Skeletal muscle satellite cell (primary cell): Measurements from ENCODE around the gene ADAMTS14.

Experiments used
- H3K27me3 ChIP-seq: 2 replicates; pipeline ENCODE4 v1.7.0; 2013; ENCODE audit warnings: low read length; ENCODE audit not compliant: control insufficient read depth, insufficient read depth
- H3K36me3 ChIP-seq: 2 replicates; pipeline ENCODE4 v1.7.0; 2013; ENCODE audit warnings: mild to moderate bottlenecking, control low read depth, low read length; ENCODE audit not compliant: insufficient read depth
- H3K4me1 ChIP-seq: 2 replicates; pipeline ENCODE4 v1.7.0; 2013; ENCODE audit warnings: low read length; ENCODE audit not compliant: control insufficient read depth, insufficient read depth
- H3K4me2 ChIP-seq: 2 replicates; pipeline ENCODE4 v1.7.0; 2013; ENCODE audit warnings: mild to moderate bottlenecking, low read length
- H3K4me3 ChIP-seq: 2 replicates; pipeline ENCODE4 v1.7.0; 2013; ENCODE audit warnings: low read length
- H3K9ac ChIP-seq: 2 replicates; pipeline ENCODE4 v1.7.0; 2013; ENCODE audit warnings: mild to moderate bottlenecking, low read depth, low read length, moderate library complexity
- H3K9me3 ChIP-seq: replicated peaks from 2 replicates; pipeline ENCODE4 v1.7.0; 2013; ENCODE audit warnings: mild to moderate bottlenecking, control low read depth, low read length

Gene ADAMTS14

DNA sequence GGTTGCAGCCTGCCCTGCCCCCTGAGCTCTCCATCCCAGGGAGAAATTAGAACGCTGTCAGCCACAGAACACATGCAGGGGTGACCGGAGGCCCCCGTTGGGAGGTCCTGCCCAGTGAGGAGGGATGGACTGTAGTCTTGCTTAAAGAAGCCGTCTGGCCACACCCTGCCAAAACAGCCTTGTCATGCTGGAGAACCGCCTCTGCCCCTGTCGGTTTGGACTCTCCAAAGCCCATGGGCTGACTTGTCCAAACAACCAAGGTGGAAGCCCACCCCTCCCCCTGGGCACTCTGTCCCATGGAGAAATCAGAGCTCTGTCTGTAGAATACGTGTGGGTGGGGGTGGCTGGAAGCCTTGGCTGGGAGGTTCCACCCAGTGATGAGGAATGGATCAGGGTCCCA is 125.5 kb downstream of the ADAMTS14 start:
- H3K4me1 ChIP-seq = no peaks in the 10 kb centered on the region
- H3K27me3 ChIP-seq = peaks cover 63% of the 10 kb centered on the region

GRCh38 chr10:70799124-70799523 is 126.8 kb downstream of the ADAMTS14 start:
- H3K9ac ChIP-seq = no peak overlapping the region
- no peaks in the 10 kb centered on the region for H3K9me3 ChIP-seq
- no peak overlapping the region for H3K4me3 ChIP-seq
- peaks cover 51% of the 10 kb centered on the region for H3K27me3 ChIP-seq
- H3K4me1 ChIP-seq = no peaks in the 10 kb centered on the region
- H3K4me2 ChIP-seq = no peak overlapping the region
- H3K36me3 ChIP-seq = no peaks in the 10 kb centered on the region

More for the DNA sequence above, 125.5 kb downstream of the ADAMTS14 start:
- Histone ChIP-seq H3K9me3 (no peaks in the 10 kb centered on the region), H3K4me2 (no peak overlapping the region), H3K9ac (no peak overlapping the region), H3K36me3 (no peaks in the 10 kb centered on the region), H3K4me3 (no peak overlapping the region)

DNA sequence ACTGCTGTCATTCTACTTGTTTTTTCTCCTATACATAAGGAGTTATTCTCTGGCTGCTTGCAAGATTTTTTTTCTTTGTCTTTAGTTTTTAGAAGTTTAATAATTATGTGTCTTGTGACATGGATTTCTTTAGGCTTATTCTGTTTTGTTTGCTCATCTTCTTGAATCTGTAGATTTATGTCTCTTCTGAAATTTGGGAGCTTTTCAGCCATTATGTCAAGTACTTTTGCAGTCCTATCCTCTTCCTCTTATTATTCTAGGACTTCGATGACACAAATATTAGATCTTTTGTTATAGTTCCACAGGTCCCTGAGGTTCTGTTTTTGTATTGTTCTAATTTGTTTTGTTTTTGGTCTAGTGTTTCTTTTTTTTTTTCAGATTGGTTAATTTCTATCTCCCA is 129.5 kb downstream of the ADAMTS14 start:
- H3K27me3 ChIP-seq = peaks cover 39% of the 10 kb centered on the region
- no peak overlapping the region for H3K4me3 ChIP-seq
- H3K9me3 ChIP-seq = no peaks in the 10 kb centered on the region
- no peaks in the 10 kb centered on the region for H3K36me3 ChIP-seq
- no peak overlapping the region for H3K4me2 ChIP-seq
- H3K4me1 ChIP-seq = no peaks in the 10 kb centered on the region
- no peak overlapping the region for H3K9ac ChIP-seq

GRCh38 chr10:70803775-70804420 is 131.6 kb downstream of the ADAMTS14 start:
- Histone ChIP-seq H3K4me2 (no peak overlapping the region), H3K36me3 (no peaks in the 10 kb centered on the region), H3K4me3 (no peak overlapping the region), H3K4me1 (no peaks in the 10 kb centered on the region), H3K27me3 (peaks cover 38% of the 10 kb centered on the region), H3K9ac (no peak overlapping the region), H3K9me3 (no peaks in the 10 kb centered on the region)

DNA sequence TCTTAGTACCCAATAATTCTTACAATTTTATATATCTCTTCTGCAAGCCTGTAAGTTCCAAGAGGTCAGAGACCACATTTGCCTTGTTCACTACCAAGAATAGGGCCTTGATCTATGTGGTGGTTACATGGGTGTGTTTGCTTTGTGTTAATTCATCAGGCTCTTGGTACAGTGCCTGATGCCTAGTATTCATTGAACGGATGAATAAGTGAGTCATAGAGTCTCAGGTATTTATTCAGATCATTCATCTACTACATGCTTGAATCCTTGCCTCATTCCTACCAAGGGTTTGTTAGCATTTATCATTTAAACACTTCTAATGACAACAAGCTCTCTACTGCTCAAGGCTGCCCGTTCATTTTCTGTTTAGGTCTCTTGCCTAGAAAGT is 132.1 kb downstream of the ADAMTS14 start:
- Histone ChIP-seq H3K4me2 (no peak overlapping the region), H3K4me1 (no peaks in the 10 kb centered on the region), H3K36me3 (no peaks in the 10 kb centered on the region), H3K4me3 (no peak overlapping the region), H3K27me3 (peaks cover 32% of the 10 kb centered on the region), H3K9me3 (no peaks in the 10 kb centered on the region), H3K9ac (no peak overlapping the region)

DNA sequence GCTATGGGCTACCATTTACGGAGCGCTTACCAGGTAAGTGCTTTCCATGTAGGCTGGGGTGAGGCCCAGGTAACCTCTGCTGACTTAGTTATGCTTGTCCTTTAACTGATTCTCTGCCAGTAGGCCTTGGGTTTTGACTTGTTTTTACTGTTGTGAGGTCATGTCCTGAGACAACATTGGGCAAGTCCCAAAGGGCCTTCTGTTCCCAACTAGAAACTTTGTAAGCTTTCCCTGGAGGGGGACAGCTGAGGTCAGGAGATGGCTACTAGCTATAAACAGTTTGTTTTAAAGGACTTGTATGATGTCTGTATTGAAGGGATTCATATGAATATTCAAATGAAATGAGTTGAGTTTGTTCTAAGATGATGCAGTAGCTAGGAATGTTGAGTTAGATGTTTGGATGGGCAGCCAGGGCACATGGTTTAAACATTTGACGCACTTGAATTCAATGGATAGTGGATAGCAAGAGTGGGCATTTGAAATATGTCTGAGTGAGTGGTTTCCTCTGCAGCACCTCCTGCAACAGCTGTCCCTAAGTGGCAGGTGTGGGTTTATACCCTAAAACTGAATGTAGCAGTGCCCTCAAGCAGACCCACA is 133.4 kb downstream of the ADAMTS14 start:
- Histone ChIP-seq H3K4me2 (no peak overlapping the region), H3K9me3 (no peaks in the 10 kb centered on the region), H3K27me3 (peaks cover 27% of the 10 kb centered on the region), H3K4me1 (no peaks in the 10 kb centered on the region), H3K4me3 (no peak overlapping the region), H3K36me3 (no peaks in the 10 kb centered on the region), H3K9ac (no peak overlapping the region)

DNA sequence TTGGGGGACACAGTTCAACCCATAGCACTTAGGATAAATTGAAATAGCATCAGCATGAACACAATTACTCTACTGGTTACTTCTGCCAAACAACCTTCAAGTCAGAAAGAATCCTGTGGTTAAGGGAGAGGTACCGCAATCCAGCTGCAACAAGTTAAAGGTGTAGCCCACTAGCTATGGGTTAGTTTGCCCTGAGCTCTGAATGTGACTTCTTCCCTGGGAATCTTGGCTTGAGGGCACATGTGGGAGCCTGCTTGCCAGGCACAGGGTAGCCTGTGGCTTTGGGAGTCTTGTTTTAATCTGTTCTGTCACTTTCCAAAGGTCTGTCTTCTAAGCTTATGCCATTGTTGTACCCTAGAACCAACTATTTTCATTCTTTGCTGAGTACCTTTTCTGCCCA is 134.5 kb downstream of the ADAMTS14 start:
- Histone ChIP-seq H3K27me3 (peaks cover 19% of the 10 kb centered on the region), H3K4me1 (no peaks in the 10 kb centered on the region), H3K4me2 (no peak overlapping the region), H3K36me3 (no peaks in the 10 kb centered on the region), H3K4me3 (no peak overlapping the region), H3K9me3 (no peaks in the 10 kb centered on the region), H3K9ac (no peak overlapping the region)

- no peak overlapping the region for H3K9ac ChIP-seq
- peaks cover 12% of the 10 kb centered on the region for H3K27me3 ChIP-seq
- no peaks in the 10 kb centered on the region for H3K9me3 ChIP-seq
- no peaks in the 10 kb centered on the region for H3K36me3 ChIP-seq
- H3K4me2 ChIP-seq = no peak overlapping the region
- no peak overlapping the region for H3K4me3 ChIP-seq
- H3K4me1 ChIP-seq = no peaks in the 10 kb centered on the region
Observed at GRCh38 chr10:70807556-70807955, 135.2 kb downstream of the ADAMTS14 start.

DNA sequence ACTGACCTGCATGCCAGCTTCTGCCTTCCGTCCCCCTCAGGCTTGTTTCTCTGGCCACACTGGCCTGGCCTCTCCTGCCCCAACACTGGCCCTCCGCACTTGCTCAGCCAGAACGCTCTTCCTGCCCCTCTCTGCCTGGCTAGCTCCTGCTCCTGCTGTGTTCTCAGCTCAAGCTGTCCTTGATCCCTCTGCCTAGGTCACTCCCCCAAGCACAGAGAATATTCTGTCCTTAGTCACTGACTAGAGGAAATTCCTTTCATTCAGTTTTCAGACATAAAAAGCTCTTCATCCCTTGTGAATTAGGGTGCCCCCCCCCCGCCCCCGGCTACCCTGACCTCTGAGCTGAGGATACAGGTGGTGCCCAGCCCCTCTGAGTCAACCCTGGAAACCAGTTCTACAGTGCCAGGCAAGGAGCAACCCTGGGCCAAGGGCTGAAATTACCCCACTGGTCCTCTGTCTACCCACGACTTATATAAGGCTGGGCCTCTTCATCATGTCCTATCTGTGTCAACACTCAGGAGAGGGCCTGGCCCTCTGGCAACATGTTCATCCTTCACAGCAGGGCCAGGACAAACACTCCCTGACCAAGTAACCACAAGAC is 136.8 kb downstream of the ADAMTS14 start:
- Histone ChIP-seq H3K4me3 (no peak overlapping the region), H3K4me2 (no peak overlapping the region), H3K9ac (no peak overlapping the region), H3K9me3 (no peaks in the 10 kb centered on the region), H3K36me3 (no peaks in the 10 kb centered on the region), H3K4me1 (no peaks in the 10 kb centered on the region), H3K27me3 (peaks cover 17% of the 10 kb centered on the region)

- Histone ChIP-seq H3K4me2 (no peak overlapping the region), H3K9ac (no peak overlapping the region), H3K9me3 (no peaks in the 10 kb centered on the region), H3K27me3 (peaks cover 17% of the 10 kb centered on the region), H3K36me3 (no peaks in the 10 kb centered on the region), H3K4me1 (no peaks in the 10 kb centered on the region), H3K4me3 (no peak overlapping the region)
Observed at GRCh38 chr10:70809726-70810125, 137.4 kb downstream of the ADAMTS14 start.

DNA sequence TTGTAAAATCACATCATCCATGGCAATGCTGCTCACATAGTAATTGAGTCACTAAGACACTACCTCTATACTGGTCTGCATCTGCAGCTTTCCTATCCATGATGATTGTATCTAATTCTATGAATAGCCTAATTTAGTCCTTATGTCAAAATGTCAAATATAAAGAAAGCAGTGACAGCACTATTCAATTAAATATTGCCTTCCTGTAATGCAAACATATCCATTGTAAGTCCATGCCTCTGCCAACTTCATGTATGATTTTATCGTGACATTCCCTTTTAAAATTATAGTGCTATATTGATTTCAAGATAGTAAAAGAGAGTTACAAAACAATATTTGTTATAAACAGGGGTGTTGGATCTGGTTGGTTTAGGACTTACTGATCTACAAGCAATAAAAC is 138.7 kb downstream of the ADAMTS14 start:
- H3K27me3 ChIP-seq = peaks cover 17% of the 10 kb centered on the region
- no peak overlapping the region for H3K9ac ChIP-seq
- H3K4me2 ChIP-seq = no peak overlapping the region
- H3K9me3 ChIP-seq = no peaks in the 10 kb centered on the region
- H3K36me3 ChIP-seq = no peaks in the 10 kb centered on the region
- H3K4me1 ChIP-seq = no peaks in the 10 kb centered on the region
- no peak overlapping the region for H3K4me3 ChIP-seq

DNA sequence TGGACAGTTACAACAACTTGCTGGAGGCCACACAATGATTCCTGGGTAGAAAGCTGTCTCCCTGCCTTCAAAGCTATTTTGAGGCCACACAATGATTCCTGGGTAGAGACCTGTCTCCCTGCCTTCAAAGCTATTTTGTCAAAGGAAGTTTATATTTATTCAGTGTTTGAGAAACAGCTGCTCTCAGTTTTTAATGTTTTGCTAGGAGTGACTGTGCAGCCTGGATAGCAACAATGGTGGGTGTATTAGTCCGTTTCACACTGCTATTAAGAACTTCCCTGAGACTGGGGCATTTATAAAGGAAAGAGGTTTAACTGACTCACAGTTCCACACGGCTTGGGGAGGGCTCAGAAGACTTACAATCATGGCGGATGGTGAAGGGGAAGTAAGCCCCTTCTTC is 139.6 kb downstream of the ADAMTS14 start:
- H3K4me2 ChIP-seq = no peak overlapping the region

More for the DNA sequence above, 139.6 kb downstream of the ADAMTS14 start:
- no peaks in the 10 kb centered on the region for H3K9me3 ChIP-seq
- no peak overlapping the region for H3K9ac ChIP-seq
- no peaks in the 10 kb centered on the region for H3K36me3 ChIP-seq
- H3K4me3 ChIP-seq = no peak overlapping the region
- peaks cover 3% of the 10 kb centered on the region for H3K4me1 ChIP-seq
- peaks cover 14% of the 10 kb centered on the region for H3K27me3 ChIP-seq
